Suprapubic skin (tissue), 3 donors: ENCODE measurements around the gene ZNF672.

Source experiments
- CTCF ChIP-seq, 2 donors: fragments of 200-600 bp in 1 of 2; fragments of 450-650 bp in 1 of 2; sonication (generic) in 1 of 2; IDR thresholded peaks; one replicate each; pipeline ENCODE4 v1.5.1; 2016 to 2019; ENCODE audit warnings: antibody characterized with exemption in 2 of 2, mild to moderate bottlenecking in 1 of 2, moderate library complexity in 1 of 2
- POLR2AphosphoS5 ChIP-seq, 3 donors: sonication (generic); formaldehyde crosslinking; IDR thresholded peaks; one replicate each; pipeline ENCODE4 v1.6.1; 2017; ENCODE audit warnings: antibody characterized with exemption in 3 of 3

- TF ChIP-seq CTCF (IDR thresholded peaks at IDR 0.05) (no peak), POLR2AphosphoS5 (IDR thresholded peaks at IDR 0.05) (no peak)
Observed at GRCh38 chr1:248825136-248825535, 12.9 kb upstream of the ZNF672 start.
